ENCODE measurements around the gene TYSND1.
A peak's percentile ranks its signal among the peaks of the same experiment; 100 is the strongest.
"Not testable (repeated sequence)": the region's sequence is repeated elsewhere in the genome, so short reads cannot be mapped to it uniquely, and the experiment has no call there.

Gene TYSND1

DNA sequence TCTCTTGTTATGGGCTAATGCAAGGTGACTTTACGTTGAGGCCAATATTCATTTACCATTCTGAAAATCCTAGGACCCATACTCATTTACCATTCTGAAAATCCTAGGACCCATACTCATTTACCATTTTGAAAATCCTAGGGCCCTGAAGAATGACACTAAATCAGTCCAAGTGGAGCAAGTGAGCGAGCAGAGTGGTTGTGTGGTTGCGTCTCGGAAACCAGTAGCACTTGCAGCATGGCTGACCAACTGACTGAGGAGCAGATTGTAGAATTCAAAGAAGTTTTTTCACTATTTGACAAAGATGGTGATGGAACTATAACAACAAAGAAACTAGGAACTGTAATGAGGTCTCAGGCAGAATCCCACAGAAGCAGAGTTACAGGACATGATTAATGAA lies 16.9 kb upstream of the TYSND1 start:
- no peak for DNase-seq

DNA sequence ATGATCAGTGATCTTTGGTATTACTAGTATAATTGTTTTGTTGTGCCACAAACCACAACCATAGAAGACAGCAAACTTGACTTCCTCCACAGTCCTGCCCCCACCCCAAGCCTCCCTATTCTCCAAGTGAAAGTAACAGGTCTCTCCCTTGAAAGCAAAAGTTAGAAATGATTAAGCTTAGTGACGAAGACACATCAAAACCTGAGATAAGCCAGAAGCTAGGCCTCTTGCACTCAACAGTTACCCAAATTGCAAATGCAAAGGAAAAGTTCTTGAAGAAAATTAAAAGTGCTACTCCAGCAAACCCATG lies 16.3 kb upstream of the TYSND1 start:
- DNase-seq = no peak

DNA sequence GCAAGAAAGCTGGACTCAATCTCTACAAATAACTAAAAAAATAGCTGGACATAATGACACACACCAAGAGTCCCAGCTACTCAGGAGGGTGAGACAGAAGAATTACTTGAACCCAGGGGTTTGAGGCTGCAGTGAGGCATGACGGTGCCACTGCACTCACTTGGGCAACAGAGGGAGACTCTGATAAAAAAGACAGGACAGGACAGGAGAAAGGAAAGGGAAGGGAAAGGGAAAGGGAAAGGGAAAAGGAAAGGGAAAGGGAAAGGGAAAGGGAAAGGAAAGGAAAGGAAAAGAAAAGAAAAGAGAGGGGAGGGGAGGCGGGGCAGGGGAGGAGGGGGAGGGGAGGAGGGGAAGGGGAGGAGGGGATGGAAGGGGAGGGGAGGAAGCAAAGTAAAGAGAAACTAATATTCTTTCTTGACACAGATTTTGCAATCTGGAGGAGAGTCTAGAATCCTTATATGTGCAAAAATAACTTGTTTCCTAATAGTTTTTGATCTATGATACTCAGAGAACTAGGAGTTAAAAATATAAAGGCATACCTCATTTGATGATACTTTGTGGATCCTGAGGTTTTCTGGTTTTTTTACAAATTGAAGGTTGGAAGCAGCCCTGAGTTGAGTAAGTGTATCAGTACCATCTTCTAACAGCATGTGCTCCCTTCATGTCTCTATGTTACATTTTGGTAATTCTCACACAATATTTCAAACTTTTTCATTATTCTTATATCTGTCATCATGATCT lies 15.8 kb upstream of the TYSND1 start:
- no peak for DNase-seq

DNA sequence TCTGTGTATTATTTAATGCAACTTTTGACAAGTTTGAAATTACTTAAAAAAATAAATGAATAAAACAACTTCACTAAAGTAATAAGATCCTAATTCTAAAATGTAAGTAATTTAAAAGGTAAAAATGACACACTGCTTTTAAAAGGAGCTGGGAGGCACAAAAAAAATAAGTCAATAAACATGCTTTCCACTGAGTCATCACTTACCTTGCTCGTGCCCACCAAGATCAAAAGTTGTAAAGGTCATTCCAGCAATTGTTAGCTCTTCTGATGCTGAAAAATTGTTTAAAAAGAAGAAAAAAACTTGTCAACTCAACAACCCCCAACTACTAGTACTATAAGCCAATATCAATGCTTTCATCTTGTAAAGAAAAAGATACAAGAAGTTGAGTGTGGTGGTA lies 14.3 kb upstream of the TYSND1 start:
- no peak for DNase-seq

DNA sequence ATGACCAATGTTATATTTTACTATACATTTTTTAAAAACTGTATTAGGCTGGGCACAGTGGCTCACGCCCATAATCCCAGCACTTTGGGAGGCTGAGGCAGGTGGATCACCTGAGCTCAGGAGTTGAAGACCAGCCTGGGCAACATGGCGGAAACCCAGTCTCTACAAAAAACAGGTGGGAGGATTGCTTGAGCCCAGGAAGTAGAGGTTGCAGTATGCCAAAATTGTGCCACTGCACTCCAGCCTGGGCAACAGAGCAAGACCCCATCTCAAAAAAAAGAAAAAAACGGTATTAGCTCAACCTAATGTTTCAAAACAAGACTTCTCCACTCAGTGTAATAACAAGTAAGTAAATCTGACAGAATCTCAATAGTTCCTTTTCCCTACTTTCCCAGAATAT lies 12.9 kb upstream of the TYSND1 start:
- DNase-seq = not testable (repeated sequence)

DNA sequence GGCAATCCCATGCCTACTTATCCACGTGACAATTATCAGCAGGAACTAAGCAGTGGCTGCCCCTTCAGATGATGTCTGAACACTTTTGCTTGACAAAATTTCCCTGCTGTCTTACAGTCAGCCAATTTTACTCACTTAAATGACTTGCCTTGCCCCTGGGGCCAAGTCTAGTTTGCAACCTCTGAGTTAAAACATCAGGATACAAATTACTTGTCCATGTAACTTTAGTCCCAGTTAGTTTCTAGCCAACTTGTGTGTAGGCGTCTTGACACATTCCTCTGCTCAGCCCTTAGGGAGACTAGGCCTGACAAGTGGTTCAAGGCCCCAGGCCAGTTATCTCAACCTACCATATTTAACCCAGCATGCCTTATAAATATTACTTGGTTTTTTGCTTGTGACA lies 11.6 kb upstream of the TYSND1 start:
- DNase-seq = no peak

DNA sequence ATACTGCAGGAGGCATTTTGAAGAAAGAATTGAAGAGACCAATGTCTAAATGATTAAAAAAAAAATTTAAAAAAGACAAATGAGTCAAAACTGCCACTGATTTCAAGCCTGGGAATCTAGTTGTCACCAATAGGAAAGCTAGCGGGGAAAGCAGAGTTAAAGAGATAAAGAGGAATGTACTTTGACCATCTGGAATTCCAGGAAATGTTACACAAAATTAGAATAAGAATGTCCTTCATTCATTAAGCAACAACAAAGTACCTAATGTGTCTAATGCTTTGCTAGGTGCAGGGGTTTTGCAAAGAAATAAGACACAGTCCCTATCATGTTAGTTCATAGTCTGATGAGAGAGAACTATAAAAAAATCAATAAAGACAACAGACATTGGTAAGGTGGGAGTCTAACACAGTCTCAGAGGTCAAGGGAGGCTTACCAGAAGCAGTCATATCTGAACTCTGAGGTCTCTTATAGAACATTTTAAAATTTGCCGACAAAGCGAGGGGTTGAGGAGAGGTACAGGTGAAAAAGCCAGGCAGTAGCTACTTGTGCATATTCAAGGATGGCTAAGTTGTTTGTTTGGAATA lies 8.8 kb upstream of the TYSND1 start:
- DNase-seq = no peak

DNA sequence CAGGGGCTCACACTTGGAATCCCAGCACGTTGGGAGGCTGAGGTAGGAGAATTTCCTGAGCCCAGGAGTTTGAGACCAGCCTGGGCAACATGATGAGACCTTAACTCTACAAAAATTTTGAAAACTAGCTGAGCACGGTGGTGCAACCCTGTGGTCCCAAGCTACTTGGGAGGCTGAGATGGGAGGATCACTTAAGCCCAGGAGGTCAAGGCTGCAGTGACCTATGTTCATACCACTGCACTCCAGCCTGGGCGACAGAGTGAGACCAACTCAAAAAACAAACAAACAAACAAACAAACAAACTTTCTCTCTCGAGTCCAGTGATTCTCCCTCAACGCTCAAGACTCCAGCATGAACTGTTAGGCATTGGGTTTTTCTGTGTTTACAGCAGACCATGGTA lies 2.0 kb upstream of the TYSND1 start:
- DNase-seq = no peak

DNA sequence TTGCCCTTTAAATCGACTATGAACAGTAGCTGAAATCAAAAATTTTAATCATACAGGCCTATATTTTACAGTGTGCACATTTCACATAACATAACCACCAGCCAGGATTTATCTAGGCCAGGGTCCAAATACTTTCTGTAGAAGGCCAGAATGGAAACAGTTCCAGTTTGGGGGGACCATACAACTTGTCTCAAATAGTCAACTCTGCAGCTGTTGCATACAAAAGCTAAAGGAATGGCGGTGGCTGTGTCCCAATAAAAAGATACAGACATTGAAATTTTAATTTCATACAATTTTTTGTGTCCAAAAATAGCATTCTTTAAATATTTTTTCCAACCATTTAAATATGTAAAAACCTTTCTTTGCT lies 742 bp upstream of the TYSND1 start:
- no peak for DNase-seq

DNA sequence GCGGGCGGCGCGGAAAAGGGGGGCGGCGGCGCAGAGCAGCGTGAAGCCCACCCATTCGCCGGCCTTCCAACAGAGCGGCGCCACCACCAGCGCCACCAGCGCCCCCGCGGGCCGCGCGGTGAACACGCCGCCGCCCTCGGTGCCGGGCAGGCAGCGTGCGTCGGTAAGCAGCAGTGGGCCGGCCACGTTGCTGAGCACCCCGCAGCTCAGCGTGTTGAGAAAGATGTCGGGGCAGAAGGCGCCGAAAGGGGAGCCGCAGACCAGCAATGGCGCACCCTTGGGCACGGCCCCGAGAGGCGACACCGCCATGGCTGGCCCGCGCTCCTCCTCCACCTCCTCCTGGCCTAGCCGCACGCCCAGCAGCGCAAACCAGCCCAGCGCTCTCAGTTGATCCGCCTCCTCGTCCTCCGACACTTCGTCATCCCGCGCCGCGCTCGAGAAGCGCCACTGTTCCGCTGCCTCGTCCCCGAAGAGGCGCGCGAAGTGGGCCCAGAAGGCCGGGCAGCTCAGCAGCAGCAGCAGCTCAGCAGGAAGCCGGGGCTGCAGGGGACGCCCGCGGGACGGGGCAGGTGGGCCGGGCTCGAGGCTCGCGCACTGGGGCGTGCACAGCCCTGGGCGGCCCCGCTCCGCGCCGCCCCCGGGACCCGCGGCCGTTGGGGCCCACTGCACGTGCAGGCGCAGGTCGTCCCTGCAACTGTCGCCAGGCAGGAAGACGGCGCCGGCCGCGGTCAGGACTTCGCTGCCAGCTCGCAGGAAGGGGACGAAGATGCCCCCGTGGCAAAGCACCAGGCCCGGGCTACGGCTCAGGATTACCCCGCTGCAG lies 623 bp downstream of the TYSND1 start:
- peak; percentile 65 for DNase-seq

DNA sequence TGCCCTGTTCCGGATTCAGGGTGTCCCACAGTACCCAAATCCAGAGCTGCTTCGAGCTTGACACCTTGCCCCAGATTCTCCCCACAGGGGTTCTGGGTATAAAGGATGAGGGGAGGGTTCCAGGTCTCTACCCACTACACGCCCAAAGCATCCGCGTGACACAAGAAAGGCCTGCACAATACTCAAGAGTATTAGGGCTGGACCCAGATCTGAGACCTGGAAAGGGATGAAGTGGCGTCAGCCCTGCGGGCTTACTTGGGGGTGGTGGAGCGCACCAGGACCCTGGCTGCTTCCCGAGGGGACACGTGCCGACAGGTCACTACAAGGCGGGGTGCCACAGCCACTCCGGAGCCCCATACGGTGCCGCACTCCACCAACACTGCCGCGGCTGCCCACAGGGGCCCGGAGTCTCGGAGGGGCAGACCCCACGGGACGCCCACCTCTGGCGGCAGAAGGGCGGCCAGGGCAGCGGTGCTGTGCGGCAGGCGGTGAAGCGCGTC lies 1.3 kb downstream of the TYSND1 start:
- no peak for DNase-seq

DNA sequence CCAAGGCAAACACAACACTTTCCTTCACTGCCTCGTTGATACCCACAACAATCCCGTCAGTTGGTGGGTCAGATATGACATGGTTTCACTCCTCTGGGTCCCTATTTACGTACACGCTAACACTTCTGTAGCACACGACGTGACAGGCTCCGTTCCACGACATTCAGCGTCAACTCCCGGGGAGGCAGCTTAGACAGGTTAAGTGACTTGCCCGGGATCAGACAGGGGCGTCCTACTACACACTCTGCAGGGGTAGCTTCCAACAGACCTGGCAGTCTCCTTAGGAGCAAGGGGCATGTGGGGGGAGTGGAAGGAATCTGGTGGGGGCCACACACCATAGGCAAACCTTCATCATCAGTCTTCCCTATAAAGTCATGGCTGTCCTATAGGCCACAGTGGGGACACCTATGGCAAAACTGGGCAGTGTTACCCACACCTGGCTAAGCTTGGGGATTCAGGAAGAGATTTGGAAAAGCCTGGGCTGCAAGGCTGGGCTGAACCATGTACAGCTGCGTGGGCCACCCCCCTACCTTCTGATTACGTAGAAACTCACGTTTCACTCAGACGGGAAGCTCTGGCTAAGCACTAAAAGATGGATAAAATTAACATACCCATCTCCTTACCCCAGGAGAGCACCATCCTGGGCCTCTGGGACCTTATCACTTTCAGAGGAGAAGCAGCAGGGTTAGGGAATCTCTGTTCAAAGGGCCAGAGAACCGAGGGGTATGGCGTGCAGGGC lies 2.0 kb downstream of the TYSND1 start:
- DNase-seq = no peak

DNA sequence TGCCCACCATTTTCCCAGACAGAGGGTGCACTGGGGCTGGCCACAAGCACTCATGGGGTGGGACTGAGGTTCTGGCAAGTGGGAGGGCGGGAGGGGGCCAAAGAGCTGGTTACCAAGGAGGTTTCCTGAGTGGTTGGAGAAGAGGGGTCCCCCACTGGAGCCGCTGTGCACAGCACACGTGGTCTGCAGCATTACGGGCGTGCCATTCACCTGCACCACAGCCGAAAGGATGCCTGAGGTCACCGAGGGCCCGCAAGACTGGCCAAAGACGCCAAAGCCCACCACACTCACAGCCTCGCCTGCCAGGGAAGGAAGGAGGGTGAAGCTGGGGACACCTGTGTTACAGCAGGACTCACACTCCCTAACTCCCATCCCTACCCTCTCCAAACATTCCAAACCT lies 3.9 kb downstream of the TYSND1 start:
- no peak for DNase-seq

DNA sequence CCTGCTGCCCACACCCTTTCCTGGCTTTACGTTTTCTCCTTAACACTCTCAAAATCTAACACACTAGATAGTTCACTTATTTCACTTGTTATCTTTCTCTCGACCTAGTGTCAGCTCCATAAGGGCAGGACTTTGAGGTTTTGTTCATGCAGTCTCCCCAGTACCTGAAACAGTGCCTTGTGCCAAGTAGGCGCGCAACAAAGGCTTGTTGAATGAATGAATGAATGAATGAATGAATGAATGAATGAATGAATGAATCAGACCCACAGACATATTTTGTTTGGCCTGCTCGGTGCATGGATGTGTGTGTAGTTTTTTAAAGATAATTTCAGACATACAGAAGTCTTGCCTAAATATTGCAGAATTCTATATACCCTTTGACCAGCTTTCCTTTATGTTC lies 6.2 kb downstream of the TYSND1 start:
- no peak for DNase-seq

DNA sequence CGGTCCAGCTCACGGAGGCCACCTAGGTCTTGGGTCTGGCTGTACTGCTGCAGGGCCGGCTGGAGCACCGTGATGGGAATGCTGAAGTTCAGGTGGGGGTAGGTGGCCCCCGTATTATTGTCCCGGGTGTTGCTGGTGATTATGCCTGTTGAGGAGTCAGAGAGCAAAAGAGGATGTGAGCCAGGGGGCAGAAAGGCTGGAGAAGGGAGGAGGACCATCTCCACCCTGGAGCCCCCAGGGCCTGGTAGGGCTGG lies 6.6 kb downstream of the TYSND1 start:
- no peak for DNase-seq

DNA sequence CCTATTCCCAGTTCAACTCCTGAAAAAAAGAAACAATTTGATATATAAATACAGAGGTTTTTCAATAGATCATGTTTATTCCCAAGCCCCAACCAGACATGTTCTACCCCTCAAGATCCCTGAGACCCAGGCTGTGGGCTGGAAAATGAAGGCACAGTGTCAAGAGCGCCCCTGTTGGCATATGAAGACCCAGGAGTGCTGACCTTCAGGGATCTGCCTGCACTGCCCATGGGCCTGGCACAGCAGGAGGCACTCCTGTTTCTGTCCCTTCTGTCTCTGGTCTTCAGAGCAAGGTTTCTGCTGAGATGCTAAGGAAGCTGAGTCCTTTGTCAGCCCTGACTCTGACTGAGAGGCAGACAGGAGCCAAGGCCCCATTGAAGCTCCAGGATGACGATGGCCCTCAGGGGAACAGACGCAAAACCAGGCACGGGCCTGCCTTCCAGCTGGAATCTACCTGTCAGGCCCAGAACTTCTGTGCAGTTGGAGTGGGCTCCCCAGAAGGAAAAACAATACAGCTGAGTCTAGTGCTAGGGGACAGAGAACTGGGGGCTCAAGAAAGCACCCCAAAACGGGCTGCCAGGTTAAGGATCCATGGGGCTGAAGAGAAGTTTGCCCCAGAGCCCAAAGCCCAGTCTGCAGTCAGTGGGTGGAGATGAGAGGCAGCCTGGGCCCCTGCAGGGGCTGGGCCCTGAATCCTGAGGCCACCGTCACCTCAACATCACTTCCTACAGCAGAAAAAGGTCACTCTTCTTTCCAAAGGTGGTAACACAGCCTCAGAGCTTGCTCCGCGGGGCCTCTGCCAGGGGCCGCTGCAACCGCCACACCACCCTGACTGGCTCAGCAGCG lies 7.1 kb downstream of the TYSND1 start:
- no peak for DNase-seq

DNA sequence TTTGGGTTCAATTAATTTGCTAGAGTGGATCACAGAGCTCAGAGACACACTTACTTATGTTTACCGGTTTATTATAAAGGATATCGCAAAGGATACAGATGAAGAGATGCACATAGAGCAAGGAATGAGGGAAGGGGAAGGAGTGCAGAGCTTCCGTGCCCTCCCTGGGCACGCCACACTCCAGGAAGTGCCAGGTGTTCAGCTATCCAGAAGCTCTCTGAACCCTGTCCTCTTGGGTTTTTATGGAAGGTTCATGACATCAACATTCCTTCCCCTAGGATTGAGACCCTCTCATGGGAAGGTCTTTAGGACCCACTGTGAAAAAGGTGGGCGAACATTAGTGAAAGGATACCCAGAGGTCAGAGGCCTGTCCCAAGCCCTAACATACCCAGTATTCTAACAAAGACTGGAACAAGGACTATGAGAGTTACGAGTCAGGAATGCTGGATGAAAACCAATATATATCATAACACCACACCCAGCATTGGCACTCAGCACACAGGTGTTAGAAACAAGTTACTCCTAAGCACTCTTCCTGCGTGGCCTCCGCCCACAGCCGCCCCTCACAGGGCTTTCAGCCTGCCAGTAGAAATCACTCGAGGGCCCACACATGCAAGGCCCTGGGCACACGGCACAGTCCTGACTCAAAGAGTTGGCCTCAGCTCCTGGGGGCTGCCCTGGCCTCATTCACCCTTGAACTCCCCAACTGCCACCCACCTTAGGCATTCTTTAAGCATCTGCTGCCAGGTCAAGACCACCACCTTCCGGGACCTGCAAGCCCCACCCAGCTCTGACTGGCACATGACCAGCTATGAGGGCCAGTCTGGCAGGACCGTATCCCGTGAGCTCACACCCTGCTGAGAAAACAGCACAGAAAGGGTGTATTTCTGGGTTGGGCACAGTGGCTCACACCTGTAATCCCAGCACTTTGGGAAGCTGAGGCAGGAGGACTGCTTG lies 8.3 kb downstream of the TYSND1 start:
- DNase-seq = no peak

DNA sequence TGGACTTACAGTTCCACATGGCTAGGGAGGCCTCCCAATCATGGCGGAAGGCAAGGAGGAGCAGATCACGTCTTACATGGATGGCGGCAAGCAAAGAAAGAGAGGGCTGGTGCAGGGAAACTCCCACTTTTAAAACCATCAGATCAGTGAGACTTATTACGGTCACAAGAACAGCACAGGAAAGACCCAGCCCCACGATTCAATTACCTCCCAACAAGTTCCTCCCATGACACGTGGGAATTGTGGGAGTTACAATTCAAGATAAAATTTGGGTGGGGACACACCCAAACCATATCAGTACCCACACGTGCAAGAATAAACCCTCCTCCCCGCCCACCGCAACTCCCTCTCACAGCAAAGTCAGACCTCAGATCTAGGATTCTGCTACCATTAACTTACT lies 9.4 kb downstream of the TYSND1 start:
- no peak for DNase-seq

DNA sequence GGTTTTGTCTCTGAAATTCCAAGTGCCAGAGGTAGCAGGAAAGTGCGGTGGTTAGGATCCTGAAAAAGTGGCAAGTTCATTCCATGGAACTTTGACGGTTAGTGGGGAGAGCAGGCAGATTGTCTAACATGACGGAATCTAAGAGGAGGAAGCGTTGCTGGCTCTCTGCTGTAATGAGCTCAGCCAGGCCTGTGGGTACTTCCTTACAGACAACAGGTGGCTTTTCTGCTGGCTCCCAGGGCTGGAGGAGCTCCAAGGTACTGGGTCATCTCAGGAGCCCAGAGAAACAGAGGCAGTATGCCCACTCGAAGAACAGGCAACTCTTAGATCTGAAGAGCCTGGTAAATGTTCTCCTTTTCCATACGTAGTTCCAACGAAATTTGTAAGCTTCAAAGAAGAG lies 10.8 kb downstream of the TYSND1 start:
- no peak for DNase-seq

DNA sequence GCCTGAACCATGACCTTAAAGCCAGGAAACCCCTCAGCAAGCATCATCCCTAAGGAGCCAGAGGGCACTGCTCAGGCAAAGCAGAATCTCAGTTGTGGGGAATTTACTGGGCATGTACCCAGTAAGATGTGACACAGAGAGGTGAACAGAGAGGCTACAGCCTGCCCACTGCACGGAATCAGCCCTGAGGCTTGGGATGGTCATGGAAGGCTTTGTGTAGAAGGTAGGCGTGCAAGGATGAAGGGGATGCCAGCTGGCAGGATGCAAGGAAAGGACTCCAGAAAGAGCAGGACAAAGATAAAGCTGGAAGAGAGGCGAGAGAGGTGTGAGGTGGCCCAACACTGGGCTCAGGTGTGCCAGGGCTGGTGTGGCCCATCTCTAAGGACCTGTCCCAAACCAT lies 11.5 kb downstream of the TYSND1 start:
- DNase-seq = no peak

Data from HCEC 1CT (cell line).